ENCODE results near the gene SHLD1. TPM values are rescaled to one million over a fixed set of nuclear protein-coding genes. Genes with fewer than 3 reads are reported as not detected.
A peak's percentile ranks its signal among the peaks of the same experiment; 100 is the strongest.
"Not testable (repeated sequence)": the region's sequence is repeated elsewhere in the genome, so short reads cannot be mapped to it uniquely, and the experiment has no call there.

The SHLD1 gene
- total RNA-seq, 1 donor from 2014 or later: 7.1 TPM

DNA sequence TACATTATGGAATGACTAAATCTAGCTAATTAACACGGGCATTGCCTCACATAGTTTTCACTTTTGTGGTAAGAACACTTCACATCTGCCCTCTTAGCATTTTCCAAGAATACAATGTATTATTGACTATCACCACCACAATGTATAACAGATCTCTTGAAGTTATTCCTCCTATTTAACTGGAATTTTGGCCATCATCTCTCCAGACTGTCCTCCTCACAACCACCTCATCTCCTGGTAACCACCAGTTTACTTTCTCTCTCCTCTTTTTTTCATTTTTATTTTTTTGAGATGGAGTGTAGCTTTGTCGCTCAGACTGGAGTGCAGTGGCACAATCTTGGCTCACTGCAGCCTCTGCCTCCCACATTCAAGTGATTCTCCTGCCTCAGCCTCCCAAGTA, 8.2 kb upstream of the SHLD1 start:
- H3K9me3 Mint-ChIP-seq (ENCODE audit: unreplicated experiment): no peaks in the 10 kb centered on the region
- DNase-seq (ENCODE audit: low spot score): no peak
- no peak overlapping the region for H3K4me3 Mint-ChIP-seq (ENCODE audit: unreplicated experiment)
- TF ChIP-seq, protein P1, sequence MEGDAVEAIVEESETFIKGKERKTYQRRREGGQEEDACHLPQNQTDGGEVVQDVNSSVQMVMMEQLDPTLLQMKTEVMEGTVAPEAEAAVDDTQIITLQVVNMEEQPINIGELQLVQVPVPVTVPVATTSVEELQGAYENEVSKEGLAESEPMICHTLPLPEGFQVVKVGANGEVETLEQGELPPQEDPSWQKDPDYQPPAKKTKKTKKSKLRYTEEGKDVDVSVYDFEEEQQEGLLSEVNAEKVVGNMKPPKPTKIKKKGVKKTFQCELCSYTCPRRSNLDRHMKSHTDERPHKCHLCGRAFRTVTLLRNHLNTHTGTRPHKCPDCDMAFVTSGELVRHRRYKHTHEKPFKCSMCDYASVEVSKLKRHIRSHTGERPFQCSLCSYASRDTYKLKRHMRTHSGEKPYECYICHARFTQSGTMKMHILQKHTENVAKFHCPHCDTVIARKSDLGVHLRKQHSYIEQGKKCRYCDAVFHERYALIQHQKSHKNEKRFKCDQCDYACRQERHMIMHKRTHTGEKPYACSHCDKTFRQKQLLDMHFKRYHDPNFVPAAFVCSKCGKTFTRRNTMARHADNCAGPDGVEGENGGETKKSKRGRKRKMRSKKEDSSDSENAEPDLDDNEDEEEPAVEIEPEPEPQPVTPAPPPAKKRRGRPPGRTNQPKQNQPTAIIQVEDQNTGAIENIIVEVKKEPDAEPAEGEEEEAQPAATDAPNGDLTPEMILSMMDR (IDR thresholded peaks at IDR 0.05; ENCODE audit: unreplicated experiment): no peak
- H3K4me1 Mint-ChIP-seq (ENCODE audit: unreplicated experiment): peaks cover 5% of the 10 kb centered on the region
- H3K27ac Mint-ChIP-seq (ENCODE audit: unreplicated experiment): no peak overlapping the region
- no peaks in the 10 kb centered on the region for H3K27me3 Mint-ChIP-seq (ENCODE audit: unreplicated experiment)
- no peaks in the 10 kb centered on the region for H3K36me3 Mint-ChIP-seq (ENCODE audit: low read depth, unreplicated experiment)

DNA sequence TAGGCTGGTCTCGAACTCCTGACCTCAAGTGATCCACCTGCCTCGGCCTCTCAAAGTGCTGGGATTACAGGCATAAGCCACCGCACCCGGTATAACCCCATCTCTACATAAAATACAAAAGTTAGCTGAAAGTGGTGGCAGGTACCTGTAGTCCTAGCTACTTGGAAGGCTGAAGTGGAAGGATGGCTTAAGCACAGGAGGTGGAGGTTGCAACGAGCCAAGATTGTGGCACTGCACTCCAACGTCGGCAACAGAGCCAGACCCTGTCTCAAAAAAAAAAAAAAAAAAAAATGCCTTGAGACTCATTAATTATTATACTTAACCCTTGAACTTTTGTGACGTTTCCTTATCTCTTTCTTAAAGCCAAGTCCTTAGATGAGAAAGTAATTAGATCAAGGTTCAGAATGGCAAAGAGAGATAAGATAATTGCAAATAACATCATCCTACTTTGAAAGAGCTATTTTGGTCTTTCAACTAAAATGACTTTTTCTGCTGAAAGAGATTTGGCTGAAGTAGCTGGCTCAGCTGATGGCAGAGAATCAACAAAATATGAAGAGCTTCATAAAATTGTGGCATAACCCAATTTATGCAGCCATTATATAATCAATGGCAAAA, 4.7 kb upstream of the SHLD1 start:
- Mint-ChIP-seq H3K4me1 (ENCODE audit: unreplicated experiment) (no peaks in the 10 kb centered on the region), H3K36me3 (ENCODE audit: low read depth, unreplicated experiment) (no peaks in the 10 kb centered on the region), H3K9me3 (ENCODE audit: unreplicated experiment) (no peaks in the 10 kb centered on the region), H3K4me3 (ENCODE audit: unreplicated experiment) (no peak overlapping the region), H3K27me3 (ENCODE audit: unreplicated experiment) (no peaks in the 10 kb centered on the region), H3K27ac (ENCODE audit: unreplicated experiment) (no peak overlapping the region)
- TF ChIP-seq, protein P1 (IDR thresholded peaks at IDR 0.05; ENCODE audit: unreplicated experiment): no peak
- no peak for DNase-seq (ENCODE audit: low spot score)

DNA sequence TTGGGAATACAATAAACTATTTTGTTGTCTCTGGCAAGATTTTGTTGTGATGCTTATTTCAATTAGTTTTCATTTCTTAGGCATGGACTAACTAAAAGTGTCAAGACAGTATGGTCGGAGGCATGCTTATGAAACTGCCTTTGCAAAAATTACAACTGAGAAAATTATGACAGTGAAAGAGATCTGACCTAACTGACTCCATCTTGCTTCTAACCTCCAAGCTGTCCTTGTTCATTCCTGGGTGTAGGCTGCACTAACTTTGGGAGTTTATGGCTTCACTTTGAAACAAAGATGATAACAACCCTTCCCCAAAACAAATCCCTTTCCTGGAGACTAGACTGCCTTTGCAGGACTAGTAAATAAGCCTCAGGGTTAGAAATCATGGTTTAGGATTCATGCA, 4.1 kb upstream of the SHLD1 start:
- no peak for DNase-seq (ENCODE audit: low spot score)
- TF ChIP-seq, protein P1 (IDR thresholded peaks at IDR 0.05; ENCODE audit: unreplicated experiment): no peak
- no peak overlapping the region for H3K4me3 Mint-ChIP-seq (ENCODE audit: unreplicated experiment)
- no peaks in the 10 kb centered on the region for H3K9me3 Mint-ChIP-seq (ENCODE audit: unreplicated experiment)
- no peaks in the 10 kb centered on the region for H3K27me3 Mint-ChIP-seq (ENCODE audit: unreplicated experiment)
- H3K4me1 Mint-ChIP-seq (ENCODE audit: unreplicated experiment): no peaks in the 10 kb centered on the region
- no peak overlapping the region for H3K27ac Mint-ChIP-seq (ENCODE audit: unreplicated experiment)
- no peaks in the 10 kb centered on the region for H3K36me3 Mint-ChIP-seq (ENCODE audit: low read depth, unreplicated experiment)

DNA sequence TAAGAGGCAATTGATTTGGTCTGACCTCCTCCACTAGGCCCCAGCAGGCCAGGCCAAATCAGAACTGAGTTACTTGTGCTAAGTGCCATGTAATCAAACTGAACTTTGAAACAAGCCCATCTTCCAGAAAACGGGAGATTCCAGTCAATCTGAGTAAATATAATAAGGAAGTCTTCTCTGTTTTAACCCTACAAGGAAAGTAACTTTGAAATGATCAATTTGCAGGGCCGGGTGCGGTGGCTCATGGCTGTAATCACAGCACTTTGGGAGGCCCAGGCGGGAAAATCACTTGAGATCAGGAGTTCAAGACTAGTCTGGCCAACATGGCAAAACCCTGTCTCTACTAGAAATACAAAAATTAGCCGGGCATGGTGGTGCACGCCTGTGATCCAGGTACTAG, 2.0 kb upstream of the SHLD1 start:
- Mint-ChIP-seq H3K4me3 (ENCODE audit: unreplicated experiment) (no peak overlapping the region), H3K36me3 (ENCODE audit: low read depth, unreplicated experiment) (no peaks in the 10 kb centered on the region), H3K27me3 (ENCODE audit: unreplicated experiment) (no peaks in the 10 kb centered on the region), H3K9me3 (ENCODE audit: unreplicated experiment) (no peaks in the 10 kb centered on the region), H3K4me1 (ENCODE audit: unreplicated experiment) (peaks cover 5% of the 10 kb centered on the region), H3K27ac (ENCODE audit: unreplicated experiment) (peak overlapping the region; percentile 18)
- TF ChIP-seq, protein P1 (IDR thresholded peaks at IDR 0.05; ENCODE audit: unreplicated experiment): no peak
- no peak for DNase-seq (ENCODE audit: low spot score)

DNA sequence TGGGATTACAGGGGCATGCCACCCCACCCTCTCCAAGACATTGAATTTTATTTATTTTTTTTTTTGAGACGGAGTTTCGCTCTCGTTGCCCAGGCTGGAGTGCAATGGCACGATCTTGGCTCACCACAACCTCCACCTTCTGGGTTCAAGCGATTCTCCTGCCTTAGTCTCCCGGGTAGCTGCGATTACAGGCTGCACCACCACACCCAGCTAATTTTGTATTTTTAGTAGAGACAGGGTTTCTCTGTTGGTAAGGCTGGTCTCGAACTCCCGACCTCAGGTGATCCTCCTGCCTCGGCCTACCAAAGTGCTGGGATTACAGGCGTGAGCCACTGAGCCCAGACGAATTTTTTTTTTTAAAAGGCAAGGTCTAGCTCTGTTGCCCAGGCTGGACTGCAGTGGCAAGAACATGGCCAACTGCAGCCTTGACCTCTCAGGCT, 669 bp upstream of the SHLD1 start:
- not testable (repeated sequence) for H3K27me3 Mint-ChIP-seq (ENCODE audit: unreplicated experiment); H3K9me3 Mint-ChIP-seq (ENCODE audit: unreplicated experiment); H3K27ac Mint-ChIP-seq (ENCODE audit: unreplicated experiment); H3K4me3 Mint-ChIP-seq (ENCODE audit: unreplicated experiment); H3K36me3 Mint-ChIP-seq (ENCODE audit: low read depth, unreplicated experiment); H3K4me1 Mint-ChIP-seq (ENCODE audit: unreplicated experiment); DNase-seq (ENCODE audit: low spot score)
